ENCODE data around the gene COL12A1.

- no peak for TF ChIP-seq CTCF (conservative IDR thresholded peaks at IDR 0.05)
- no peak for TF ChIP-seq EZH2 (IDR thresholded peaks at IDR 0.05; ENCODE audit: low read depth)
These were observed 153.4 kb downstream of the COL12A1 start for GRCh38 chr6:75052491-75052890.
